Measurements from ENCODE around the gene RHNO1.
"Not testable (repeated sequence)": the region's sequence is repeated elsewhere in the genome, so short reads cannot be mapped to it uniquely, and the experiment has no call there.

Gene RHNO1

GRCh38 chr12:2845280-2845679 is 31.7 kb upstream of the RHNO1 start:
- in situ Hi-C loops (cut with HindIII; ENCODE audit: low pct_unique_long_range_greater_than_20kb, low sequenced_read_pairs) = no loop called here
- DNase-seq (ENCODE audit: low read depth in 1 of 2, low spot score in 1 of 2) = no peak
- no peak for TF ChIP-seq JUND (IDR thresholded peaks at IDR 0.05; ENCODE audit: low read depth)

GRCh38 chr12:2851931-2852330 is 25.1 kb upstream of the RHNO1 start:
- in situ Hi-C loops (cut with HindIII; ENCODE audit: low pct_unique_long_range_greater_than_20kb, low sequenced_read_pairs) = no loop called here
- DNase-seq (ENCODE audit: low read depth in 1 of 2, low spot score in 1 of 2) = no peak
- TF ChIP-seq JUND (IDR thresholded peaks at IDR 0.05; ENCODE audit: low read depth) = no peak

GRCh38 chr12:2853626-2854025 is 23.4 kb upstream of the RHNO1 start:
- in situ Hi-C loops (cut with HindIII; ENCODE audit: low pct_unique_long_range_greater_than_20kb, low sequenced_read_pairs) = no loop called here
- DNase-seq (ENCODE audit: low read depth in 1 of 2, low spot score in 1 of 2) = peak; percentile 69 to 72
- no peak for TF ChIP-seq JUND (IDR thresholded peaks at IDR 0.05; ENCODE audit: low read depth)

GRCh38 chr12:2854669-2855453 is 22.2 kb upstream of the RHNO1 start:
- in situ Hi-C loops (cut with HindIII; ENCODE audit: low pct_unique_long_range_greater_than_20kb, low sequenced_read_pairs) = no loop called here
- TF ChIP-seq JUND (IDR thresholded peaks at IDR 0.05; ENCODE audit: low read depth) = no peak
- DNase-seq (ENCODE audit: low read depth in 1 of 2, low spot score in 1 of 2) = no peak

- DNase-seq (ENCODE audit: low read depth in 1 of 2, low spot score in 1 of 2) = no peak
- in situ Hi-C loops (cut with HindIII; ENCODE audit: low pct_unique_long_range_greater_than_20kb, low sequenced_read_pairs) = no loop called here
- no peak for TF ChIP-seq JUND (IDR thresholded peaks at IDR 0.05; ENCODE audit: low read depth)
Measured at GRCh38 chr12:2855546-2855945, 21.5 kb upstream of the RHNO1 start.

- DNase-seq (ENCODE audit: low read depth in 1 of 2, low spot score in 1 of 2) = no peak
- TF ChIP-seq JUND (IDR thresholded peaks at IDR 0.05; ENCODE audit: low read depth) = no peak
- in situ Hi-C loops (cut with HindIII; ENCODE audit: low pct_unique_long_range_greater_than_20kb, low sequenced_read_pairs) = no loop called here
Measured at GRCh38 chr12:2856051-2856450, 21.0 kb upstream of the RHNO1 start.

GRCh38 chr12:2857021-2857431 is 20.0 kb upstream of the RHNO1 start, which contains the start of gene TEX52:
Gene TEX52, minus strand, starts transcription at chr12:2857039. Its CDS starts 13 bp downstream, at chr12:2857026.
- no peak for DNase-seq (ENCODE audit: low read depth in 1 of 2, low spot score in 1 of 2)
- no peak for TF ChIP-seq JUND (IDR thresholded peaks at IDR 0.05; ENCODE audit: low read depth)
- in situ Hi-C loops (cut with HindIII; ENCODE audit: low pct_unique_long_range_greater_than_20kb, low sequenced_read_pairs) = no loop called here

- TF ChIP-seq JUND (IDR thresholded peaks at IDR 0.05; ENCODE audit: low read depth) = no peak
- DNase-seq (ENCODE audit: low read depth in 1 of 2, low spot score in 1 of 2) = no peak
- in situ Hi-C loops (cut with HindIII; ENCODE audit: low pct_unique_long_range_greater_than_20kb, low sequenced_read_pairs) = no loop called here
Measured at GRCh38 chr12:2857576-2857975, 19.4 kb upstream of the RHNO1 start.

- in situ Hi-C loops (cut with HindIII; ENCODE audit: low pct_unique_long_range_greater_than_20kb, low sequenced_read_pairs) = no loop called here
- no peak for TF ChIP-seq JUND (IDR thresholded peaks at IDR 0.05; ENCODE audit: low read depth)
Measured at GRCh38 chr12:2858334-2858733, 18.7 kb upstream of the RHNO1 start.

GRCh38 chr12:2858944-2859421 is 18.0 kb upstream of the RHNO1 start:
- DNase-seq (ENCODE audit: low read depth in 1 of 2, low spot score in 1 of 2) = no peak
- no peak for TF ChIP-seq JUND (IDR thresholded peaks at IDR 0.05; ENCODE audit: low read depth)
- in situ Hi-C loops (cut with HindIII; ENCODE audit: low pct_unique_long_range_greater_than_20kb, low sequenced_read_pairs) = no loop called here

More at GRCh38 chr12:2858334-2858733, 18.7 kb upstream of the RHNO1 start:
- DNase-seq (ENCODE audit: low read depth in 1 of 2, low spot score in 1 of 2) = no peak

- no peak for TF ChIP-seq JUND (IDR thresholded peaks at IDR 0.05; ENCODE audit: low read depth)
- in situ Hi-C loops (cut with HindIII; ENCODE audit: low pct_unique_long_range_greater_than_20kb, low sequenced_read_pairs) = no loop called here
- DNase-seq (ENCODE audit: low read depth in 1 of 2, low spot score in 1 of 2) = no peak
Measured at GRCh38 chr12:2860170-2860569, 16.9 kb upstream of the RHNO1 start.

- no peak for TF ChIP-seq JUND (IDR thresholded peaks at IDR 0.05; ENCODE audit: low read depth)
- in situ Hi-C loops (cut with HindIII; ENCODE audit: low pct_unique_long_range_greater_than_20kb, low sequenced_read_pairs) = no loop called here
- DNase-seq (ENCODE audit: low read depth in 1 of 2, low spot score in 1 of 2) = no peak
Measured at GRCh38 chr12:2862876-2863275, 14.1 kb upstream of the RHNO1 start.

- in situ Hi-C loops (cut with HindIII; ENCODE audit: low pct_unique_long_range_greater_than_20kb, low sequenced_read_pairs); DNase-seq (ENCODE audit: low read depth in 1 of 2, low spot score in 1 of 2): not testable (repeated sequence)
Measured at GRCh38 chr12:2863402-2863801, 13.6 kb upstream of the RHNO1 start.

GRCh38 chr12:2864198-2864597 is 12.8 kb upstream of the RHNO1 start:
- no peak for DNase-seq (ENCODE audit: low read depth in 1 of 2, low spot score in 1 of 2)
- in situ Hi-C loops (cut with HindIII; ENCODE audit: low pct_unique_long_range_greater_than_20kb, low sequenced_read_pairs) = no loop called here
- no peak for TF ChIP-seq JUND (IDR thresholded peaks at IDR 0.05; ENCODE audit: low read depth)

- DNase-seq (ENCODE audit: low read depth in 1 of 2, low spot score in 1 of 2); in situ Hi-C loops (cut with HindIII; ENCODE audit: low pct_unique_long_range_greater_than_20kb, low sequenced_read_pairs): not testable (repeated sequence)
Measured at GRCh38 chr12:2868986-2869632, 7.9 kb upstream of the RHNO1 start.

Data from T47D (cell line).